Adrenal gland (tissue), 19 donors: ENCODE results near the gene FKBP10. TPM values are rescaled to one million over a fixed set of nuclear protein-coding genes. Genes with fewer than 3 reads are reported as not detected.

Source experiments
- DNase-seq, 7 donors: peaks; one replicate each; pipeline ENCODE4 v3.0.0-alpha.2; 2019 to 2020
- H3K27ac ChIP-seq, 5 donors: fragments of 200-600 bp; sonication (generic) in 4 of 5; 1 replicate in 3 of 5; 2 replicates in 2 of 5; pipeline versions ENCODE4 v1.5.1 to v1.8.0; 2016 to 2020; ENCODE audit warnings: mild to moderate bottlenecking in 1 of 5
- H3K27me3 ChIP-seq: fragments of 200-600 bp; 2 replicates; pipeline ENCODE4 v1.8.0; 2021
- H3K36me3 ChIP-seq, 2 donors: fragments of 200-600 bp; replicated peaks in 1 of 2; 1 replicate in 1 of 2; 2 replicates in 1 of 2; pipeline versions ENCODE4 v1.5.1 to v1.8.0; 2018 to 2022
- H3K4me1 ChIP-seq, 2 donors: fragments of 200-600 bp; replicated peaks in 1 of 2; 1 replicate in 1 of 2; 2 replicates in 1 of 2; pipeline versions ENCODE4 v1.5.1 to v1.8.0; 2018 to 2021
- H3K4me3 ChIP-seq, 4 donors: fragments of 200-600 bp; sonication (generic) in 3 of 4; one replicate each; pipeline ENCODE4 v1.5.1; 2016 to 2018
- H3K9me3 ChIP-seq, 3 donors: fragments of 200-600 bp; sonication (generic) in 1 of 3; replicated peaks in 1 of 3; 1 replicate in 2 of 3; 2 replicates in 1 of 3; pipeline versions ENCODE4 v1.5.1 to v1.8.0; 2016 to 2021
- CTCF ChIP-seq, 6 experiments: fragments of 450-650 bp in 4 of 6; fragments of 200-600 bp in 2 of 6; sonication (generic) in 1 of 6; IDR thresholded peaks; 1 replicate in 5 of 6; 2 replicates in 1 of 6; pipeline versions ENCODE4 v1.5.1 to v1.8.0; 2016 to 2021; ENCODE audit warnings: antibody characterized with exemption in 6 of 6, mild to moderate bottlenecking in 2 of 6, moderate library complexity in 1 of 6
- POLR2A ChIP-seq, 2 donors: fragments of 450-650 bp; IDR thresholded peaks; one replicate each; pipeline ENCODE4 v1.6.1; 2017; ENCODE audit warnings: antibody characterized with exemption in 2 of 2, mild to moderate bottlenecking in 2 of 2, moderate library complexity in 1 of 2
- WGBS, 4 donors: extraction: QIAGEN DNeasy Blood & Tissue Kit in 2 of 4; methylation state at CpG; one replicate each; pipeline versions ENCODE4 v1.1.5 to v1.1.7; 2013 to 2017; 5-methylcytosine and 5-hydroxymethylcytosine counted together
- intact Hi-C, 2 donors: fragments of 100-400 bp; cut with DNase I; formaldehyde crosslinking; loops; one replicate each; pipeline versions ENCODE4 v1.14.1 to v1.15.0; 2022 to 2023
- long read RNA-seq, 10 donors: library from polyadenylated mRNA in 3 of 10; unstranded in 2 of 10; stranded (forward) in 1 of 10; transcript quantifications; one replicate each; pipeline ENCODE4 v2.0.0 and lab custom pipeline, GENCODE V29; 2021 to 2026
- polyA plus RNA-seq, 3 donors: library from polyadenylated mRNA; stranded (reverse); fragments of 200-250 nt in 2 of 3; fragments of 350-450 nt in 1 of 3; fragmentation: Illumina TruSeq in 1 of 3; extraction: RNeasy Lipid Tissue Mini Kit (QIAGEN cat#74804) in 1 of 3; gene quantifications; one replicate each; pipeline ENCODE4 v1.2.3, GENCODE V29; 2013 to 2014
- total RNA-seq, 9 donors: library from RNA; depleted of rRNA in 4 of 9; stranded (reverse); fragments of >200 nt in 4 of 9; fragments of 120-200 nt in 1 of 9; fragmentation: NEBNext Ultra II Directional in 1 of 9; extraction: Animal tissue kit (Norgen Biotek cat#: 25700) in 1 of 9; gene quantifications; one replicate each; pipeline versions ENCODE4 v1.1.0 to v1.2.4, GENCODE V29; 2013 to 2023
- donor health status: healthy with polysubstance abuse.
- donor health status: Bipolar disorder and iron deficiency.
- donor health status: DM: yes; HTN: yes; CAD: no.
- donor health status: DM: no; HTN: no; CAD: no.
- donor health status: DM: no; HTN: no; CAD: no.
- donor health status: DM: yes; HTN: yes; CAD: no.

Gene FKBP10
- total RNA-seq (100 to 1,000 TPM in 3 of 9 donors, 10 to 100 TPM in 6; 62.3 to 131 (median 86.3) TPM), polyA plus RNA-seq (100 to 1,000 TPM in 2 of 3 donors, 10 to 100 TPM in 1; 28.4 to 244 (median 157) TPM)
- long read RNA-seq, donor 1, transcript FKBP10-201 (10 exons, 2,662 nt): major isoform, 12 of 23 reads
- long read RNA-seq, donor 1, partial matches to known transcripts: 5 of 23 reads
- long read RNA-seq, donor 1, other reads (novel, unspliced or antisense): 0 of 23 reads
- long read RNA-seq, donor 2, transcript FKBP10-201 (10 exons, 2,662 nt): major isoform, 5 of 11 reads
- long read RNA-seq, donor 2, partial matches to known transcripts: 5 of 11 reads
- long read RNA-seq, donor 2, other reads (novel, unspliced or antisense): 0 of 11 reads
- long read RNA-seq, donor 3, transcript FKBP10-201 (10 exons, 2,662 nt): major isoform, 5 of 8 reads
- long read RNA-seq, donor 3, partial matches to known transcripts: 0 of 8 reads
- long read RNA-seq, donor 3, other reads (novel, unspliced or antisense): 0 of 8 reads
- long read RNA-seq, donor 4, partial matches to known transcripts: 2 of 2 reads
- long read RNA-seq, donor 4, other reads (novel, unspliced or antisense): 0 of 2 reads
- long read RNA-seq, donor 5, transcript FKBP10-201 (10 exons, 2,662 nt): major isoform, 7 of 12 reads
- long read RNA-seq, donor 5, partial matches to known transcripts: 1 of 12 reads
- long read RNA-seq, donor 5, other reads (novel, unspliced or antisense): 3 of 12 reads
- long read RNA-seq, donor 6, partial matches to known transcripts: 1 of 1 reads
- long read RNA-seq, donor 6, other reads (novel, unspliced or antisense): 0 of 1 reads
- long read RNA-seq, donor 7, transcript FKBP10-201 (10 exons, 2,662 nt): major isoform, 9 of 31 reads
- long read RNA-seq, donor 7, partial matches to known transcripts: 17 of 31 reads
- long read RNA-seq, donor 7, other reads (novel, unspliced or antisense): 0 of 31 reads
- long read RNA-seq, donor 8, transcript FKBP10-201 (10 exons, 2,662 nt): major isoform, 23 of 42 reads
- long read RNA-seq, donor 8, partial matches to known transcripts: 14 of 42 reads
- long read RNA-seq, donor 8, other reads (novel, unspliced or antisense): 0 of 42 reads
- long read RNA-seq, donor 9, transcript FKBP10-201 (10 exons, 2,662 nt): major isoform, 8 of 24 reads
- long read RNA-seq, donor 9, partial matches to known transcripts: 13 of 24 reads
- long read RNA-seq, donor 9, other reads (novel, unspliced or antisense): 0 of 24 reads
- long read RNA-seq, donor 10, transcript FKBP10-201 (10 exons, 2,662 nt): major isoform, 18 of 20 reads
- long read RNA-seq, donor 10, partial matches to known transcripts: 0 of 20 reads
- long read RNA-seq, donor 10, other reads (novel, unspliced or antisense): 0 of 20 reads

- 0 to 1% (median 1%) methylated on average over 17 to 35 of the region's 35 CpGs for WGBS, 4 donors
- DNase-seq: peak; percentile 62 to 79 (median 74)
- H3K4me3 ChIP-seq: peak within 1 kb of the TSS; percentile 40 to 95 (median 46)
- TF ChIP-seq POLR2A (IDR thresholded peaks at IDR 0.05): no peak
- no peak for TF ChIP-seq CTCF (IDR thresholded peaks at IDR 0.05)
- intact Hi-C loops: no loop called here
- peak within 1 kb of the TSS in 4 of 5 donors; percentile 7 to 87 (median 63) for H3K27ac ChIP-seq
- no peaks in the 10 kb centered on the region for H3K36me3 ChIP-seq
- H3K27me3 ChIP-seq: no peaks in the 10 kb centered on the region
- peaks cover 20 to 22% of the 10 kb centered on the region in 2 donors for H3K4me1 ChIP-seq
- no peaks in the 10 kb centered on the region for H3K9me3 ChIP-seq
Measured at GRCh38 chr17:41812381-41813151, at the start of gene FKBP10. TSS of gene FKBP10 (plus strand) at chr17:41813004. CDS start at chr17:41813035, 31 bp downstream.

- Histone ChIP-seq H3K4me1 (no peaks in the 10 kb centered on the region), H3K4me3 (no peak overlapping the region), H3K27ac (no peak overlapping the region), H3K36me3 (peaks cover 0 to 55% of the 10 kb centered on the region in 2 donors), H3K27me3 (no peaks in the 10 kb centered on the region), H3K9me3 (no peaks in the 10 kb centered on the region)
- intact Hi-C loops: no loop called here
- DNase-seq: no peak
- 88 to 93% (median 89%) methylated on average over 5 to 8 of the region's 8 CpGs for WGBS, 4 donors
- TF ChIP-seq CTCF (IDR thresholded peaks at IDR 0.05) (no peak), POLR2A (IDR thresholded peaks at IDR 0.05) (no peak)
Measured at GRCh38 chr17:41763327-41763726, 49.5 kb upstream of the FKBP10 start.

GRCh38 chr17:41766135-41766534 lies 46.7 kb upstream of the FKBP10 start:
- intact Hi-C loops: no loop called here
- no peak for TF ChIP-seq CTCF (IDR thresholded peaks at IDR 0.05)
- TF ChIP-seq POLR2A (IDR thresholded peaks at IDR 0.05): no peak
- Histone ChIP-seq H3K9me3 (no peaks in the 10 kb centered on the region), H3K36me3 (peaks cover 0 to 72% of the 10 kb centered on the region in 2 donors), H3K27me3 (no peaks in the 10 kb centered on the region), H3K4me1 (no peaks in the 10 kb centered on the region), H3K4me3 (no peak overlapping the region), H3K27ac (no peak overlapping the region)
- no peak for DNase-seq
